CD4-positive, alpha-beta T cell (primary cell): ENCODE measurements around the gene PTCD1. TPM values are rescaled to one million over a fixed set of nuclear protein-coding genes. Genes with fewer than 3 reads are reported as not detected.

ENCODE experiments used
- ATAC-seq: fragments of 200-7000 bp; cut with Tn5 transposase; one replicate; pipeline ENCODE4 v1.10.0; 2022; ENCODE audit warnings: mild to moderate bottlenecking; ENCODE audit not compliant: poor library complexity
- CTCF ChIA-PET: fragments of 350-600 bp; sonication (Branson Sonifier 250); formaldehyde crosslinking; loops from one replicate; lab custom pipeline; 2021; ENCODE audit warnings: antibody characterized with exemption, inconsistent platforms; lab: Charles Lee
- POLR2A ChIA-PET: fragments of 350-600 bp; sonication (Branson Sonifier 250); formaldehyde crosslinking; loops from one replicate; lab custom pipeline; 2021; ENCODE audit warnings: antibody characterized with exemption, inconsistent platforms; lab: Charles Lee
- DNase-seq, 14 experiments: peaks; one replicate each; pipeline ENCODE4 v3.0.0-alpha.2; 2013 to 2020; ENCODE audit warnings: mixed read lengths in 2 of 14
- H3K27ac ChIP-seq, 2 donors: one replicate each; pipeline versions ENCODE4 v1.5.1 to v1.7.0; 2013; ENCODE audit warnings: low read length in 2 of 2, low read depth in 1 of 2, mild to moderate bottlenecking in 1 of 2
- H3K27me3 ChIP-seq, 2 experiments: 1 replicate in 1 of 2; 2 replicates in 1 of 2; pipeline versions ENCODE4 v1.6.1 to v1.7.0; 2013; ENCODE audit warnings: low read length in 2 of 2, control low read depth in 1 of 2, mild to moderate bottlenecking in 1 of 2, moderate library complexity in 1 of 2; ENCODE audit not compliant: insufficient read depth in 2 of 2, control insufficient read depth in 1 of 2
- H3K36me3 ChIP-seq: one replicate; pipeline ENCODE4 v1.6.1; 2013; ENCODE audit warnings: low read length, control low read depth; ENCODE audit not compliant: insufficient read depth
- H3K4me1 ChIP-seq: one replicate; pipeline ENCODE4 v1.6.1; 2013; ENCODE audit warnings: low read length, control low read depth; ENCODE audit not compliant: insufficient read depth
- H3K4me3 ChIP-seq: one replicate; pipeline ENCODE4 v1.5.1; 2013; ENCODE audit warnings: mild to moderate bottlenecking, low read length, moderate library complexity
- H3K9me3 ChIP-seq, 2 experiments: 1 replicate in 1 of 2; 2 replicates in 1 of 2; pipeline versions ENCODE4 v1.6.1 to v1.7.0; 2013; ENCODE audit warnings: low read length in 2 of 2, mild to moderate bottlenecking in 2 of 2, control low read depth in 1 of 2, moderate library complexity in 1 of 2; ENCODE audit not compliant: control insufficient read depth in 1 of 2, insufficient read depth in 1 of 2
- H3K27ac Mint-ChIP-seq: one replicate; pipeline ENCODE4 v1.8.0; 2020; ENCODE audit warnings: mixed read lengths
- H3K27me3 Mint-ChIP-seq: one replicate; pipeline ENCODE4 v1.8.0; 2021; ENCODE audit warnings: mixed read lengths
- H3K36me3 Mint-ChIP-seq: one replicate; pipeline ENCODE4 v1.8.0; 2021; ENCODE audit warnings: low read depth, mixed read lengths
- H3K4me1 Mint-ChIP-seq: one replicate; pipeline ENCODE4 v1.8.0; 2021; ENCODE audit warnings: low read depth, mixed read lengths
- H3K4me3 Mint-ChIP-seq: one replicate; pipeline ENCODE4 v1.8.0; 2020; ENCODE audit warnings: mild to moderate bottlenecking, mixed read lengths
- H3K9me3 Mint-ChIP-seq: one replicate; pipeline ENCODE4 v1.8.0; 2020; ENCODE audit warnings: mixed read lengths
- CTCF ChIP-seq: fragments of 200-600 bp; IDR thresholded peaks from one replicate; pipeline ENCODE4 v1.8.0; 2022; ENCODE audit warnings: antibody characterized with exemption, mild to moderate bottlenecking
- intact Hi-C, 2 experiments: fragments of 100-400 bp; cut with DNase I in 1 of 2; cut with micrococcal nuclease in 1 of 2; formaldehyde crosslinking; loops; one replicate each; pipeline versions ENCODE4 v1.15.1 to v1.9.0; 2023 to 2025; cut with DNase I, micrococcal nuclease
- total RNA-seq, 174 experiments: library from RNA in 2 of 174; stranded (reverse) in 2 of 174; gene quantifications; one replicate each; pipeline ENCODE4 v1.2.3 and lab custom pipeline; 2021 to 2026

PTCD1 gene
- total RNA-seq, 2 experiments from 2014 or later: 4.8 to 5.3 TPM

- Histone ChIP-seq H3K4me1 (peaks cover 11% of the 10 kb centered on the region), H3K4me3 (no peak overlapping the region), H3K9me3 (no peaks in the 10 kb centered on the region), H3K36me3 (peaks cover 73% of the 10 kb centered on the region), H3K27ac (no peak overlapping the region), H3K27me3 (no peaks in the 10 kb centered on the region)
- H3K9me3 Mint-ChIP-seq: no peaks in the 10 kb centered on the region
- ChIA-PET POLR2A (no interaction called here), CTCF (no interaction called here)
- no peak for TF ChIP-seq CTCF
- H3K27me3 Mint-ChIP-seq: no peaks in the 10 kb centered on the region
- ATAC-seq (no peak), DNase-seq (no peak)
- H3K4me1 Mint-ChIP-seq: peaks cover 24% of the 10 kb centered on the region
- no peak overlapping the region for H3K4me3 Mint-ChIP-seq
- H3K36me3 Mint-ChIP-seq: peaks cover 73% of the 10 kb centered on the region
- H3K27ac Mint-ChIP-seq: peak overlapping the region; percentile 63
- intact Hi-C loops: no loop called here
These were observed 17.7 kb upstream of the PTCD1 start for GRCh38 chr7:99456288-99456687.

GRCh38 chr7:99455874-99456273 lies 17.3 kb upstream of the PTCD1 start:
- intact Hi-C loops: no loop called here
- peaks cover 21% of the 10 kb centered on the region for H3K4me1 Mint-ChIP-seq
- no peak overlapping the region for H3K4me3 ChIP-seq
- no peak overlapping the region for H3K27ac Mint-ChIP-seq
- ChIA-PET CTCF (no interaction called here), POLR2A (no interaction called here)
- no peaks in the 10 kb centered on the region for H3K27me3 ChIP-seq
- H3K4me3 Mint-ChIP-seq: no peak overlapping the region
- no peaks in the 10 kb centered on the region for H3K9me3 Mint-ChIP-seq
- H3K4me1 ChIP-seq: peaks cover 7% of the 10 kb centered on the region
- DNase-seq: no peak
- ATAC-seq: no peak
- H3K36me3 ChIP-seq: peaks cover 75% of the 10 kb centered on the region
- TF ChIP-seq CTCF: no peak
- H3K27me3 Mint-ChIP-seq: no peaks in the 10 kb centered on the region
- no peaks in the 10 kb centered on the region for H3K9me3 ChIP-seq
- H3K27ac ChIP-seq: no peak overlapping the region
- peaks cover 77% of the 10 kb centered on the region for H3K36me3 Mint-ChIP-seq

GRCh38 chr7:99453105-99453504 lies 14.5 kb upstream of the PTCD1 start:
- peaks cover 70% of the 10 kb centered on the region for H3K36me3 ChIP-seq
- intact Hi-C loops: no loop called here
- H3K36me3 Mint-ChIP-seq: peaks cover 74% of the 10 kb centered on the region
- H3K27ac ChIP-seq: no peak overlapping the region
- no peak overlapping the region for H3K4me3 Mint-ChIP-seq
- no peaks in the 10 kb centered on the region for H3K9me3 ChIP-seq
- DNase-seq (no peak), ATAC-seq (no peak)
- no peaks in the 10 kb centered on the region for H3K4me1 ChIP-seq
- H3K27me3 Mint-ChIP-seq: no peaks in the 10 kb centered on the region
- no peaks in the 10 kb centered on the region for H3K27me3 ChIP-seq
- TF ChIP-seq CTCF: no peak
- no peaks in the 10 kb centered on the region for H3K9me3 Mint-ChIP-seq
- CTCF ChIA-PET: no interaction called here
- POLR2A ChIA-PET: no interaction called here
- no peaks in the 10 kb centered on the region for H3K4me1 Mint-ChIP-seq
- H3K27ac Mint-ChIP-seq: no peak overlapping the region
- H3K4me3 ChIP-seq: no peak overlapping the region
